Sigmoid colon (tissue), 7 donors: ENCODE data around the gene PCDHGC4. TPM values are rescaled to one million over a fixed set of nuclear protein-coding genes. Genes with fewer than 3 reads are reported as not detected.

Source experiments
- DNase-seq: peaks from one replicate; pipeline ENCODE4 v3.0.0-alpha.2; 2019
- H3K27ac ChIP-seq, 4 donors: fragments of 200-600 bp; sonication (generic); one replicate each; pipeline ENCODE4 v1.5.1; 2016 to 2019; ENCODE audit warnings: mild to moderate bottlenecking in 1 of 4
- H3K27me3 ChIP-seq, 3 donors: fragments of 200-600 bp; sonication (generic); one replicate each; pipeline ENCODE4 v1.5.1; 2019; ENCODE audit warnings: mild to moderate bottlenecking in 1 of 3
- H3K36me3 ChIP-seq, 4 donors: fragments of 200-600 bp; sonication (generic); one replicate each; pipeline ENCODE4 v1.5.1; 2016 to 2019
- H3K4me1 ChIP-seq, 4 donors: fragments of 200-600 bp; sonication (generic); one replicate each; pipeline ENCODE4 v1.5.1; 2017 to 2019
- H3K4me3 ChIP-seq, 4 donors: fragments of 200-600 bp; sonication (generic); one replicate each; pipeline ENCODE4 v1.5.1; 2017 to 2019; ENCODE audit warnings: mild to moderate bottlenecking in 2 of 4, moderate library complexity in 1 of 4
- H3K9me3 ChIP-seq, 4 donors: fragments of 200-600 bp in 3 of 4; sonication (generic) in 3 of 4; one replicate each; pipeline versions ENCODE4 v1.5.1 to v1.6.1; 2013 to 2019
- EP300 ChIP-seq, 4 donors: sonication (generic); formaldehyde crosslinking; IDR thresholded peaks; one replicate each; pipeline ENCODE4 v1.6.1; 2017; ENCODE audit warnings: antibody characterized with exemption in 4 of 4
- POLR2A ChIP-seq, 2 donors: fragments of 450-650 bp; IDR thresholded peaks; one replicate each; pipeline ENCODE4 v1.6.1; 2016; ENCODE audit warnings: antibody characterized with exemption in 2 of 2, mild to moderate bottlenecking in 2 of 2, moderate library complexity in 2 of 2
- POLR2AphosphoS5 ChIP-seq, 4 donors: sonication (generic); formaldehyde crosslinking; IDR thresholded peaks; one replicate each; pipeline ENCODE4 v1.6.1; 2017; ENCODE audit warnings: antibody characterized with exemption in 4 of 4
- WGBS, 2 donors: extraction: QIAGEN DNeasy Blood & Tissue Kit; methylation state at CpG; one replicate each; pipeline ENCODE4 v1.1.7; 2013; 5-methylcytosine and 5-hydroxymethylcytosine counted together
- intact Hi-C: fragments of 100-400 bp; cut with DNase I; formaldehyde crosslinking; loops from one replicate; pipeline ENCODE4 v1.15.1; 2023
- polyA plus RNA-seq, 3 donors: library from polyadenylated mRNA; stranded (reverse); fragments of 200-250 nt; gene quantifications; one replicate each; pipeline ENCODE4 v1.2.3, GENCODE V29; 2013
- total RNA-seq, 4 donors: library from RNA; depleted of rRNA; stranded (reverse); fragments of >200 nt; gene quantifications; one replicate each; pipeline ENCODE4 v1.1.0, GENCODE V29; 2016
- TF ChIP-seq, protein P1 (sequence below), 4 experiments: fragments of 450-650 bp in 3 of 4; fragments of 200-600 bp in 1 of 4; IDR thresholded peaks; one replicate each; pipeline ENCODE4 v1.5.1; 2016 to 2019; ENCODE audit warnings: antibody characterized with exemption in 4 of 4, mild to moderate bottlenecking in 3 of 4, moderate library complexity in 2 of 4
- donor health status: healthy with polysubstance abuse.
- donor health status: Bipolar disorder and iron deficiency.
- donor health status: healthy.

The PCDHGC4 gene
- total and polyA plus RNA-seq, 7 donors, result 0.47 to 8.6 (median 3.0) TPM; not detected in 2

DNA sequence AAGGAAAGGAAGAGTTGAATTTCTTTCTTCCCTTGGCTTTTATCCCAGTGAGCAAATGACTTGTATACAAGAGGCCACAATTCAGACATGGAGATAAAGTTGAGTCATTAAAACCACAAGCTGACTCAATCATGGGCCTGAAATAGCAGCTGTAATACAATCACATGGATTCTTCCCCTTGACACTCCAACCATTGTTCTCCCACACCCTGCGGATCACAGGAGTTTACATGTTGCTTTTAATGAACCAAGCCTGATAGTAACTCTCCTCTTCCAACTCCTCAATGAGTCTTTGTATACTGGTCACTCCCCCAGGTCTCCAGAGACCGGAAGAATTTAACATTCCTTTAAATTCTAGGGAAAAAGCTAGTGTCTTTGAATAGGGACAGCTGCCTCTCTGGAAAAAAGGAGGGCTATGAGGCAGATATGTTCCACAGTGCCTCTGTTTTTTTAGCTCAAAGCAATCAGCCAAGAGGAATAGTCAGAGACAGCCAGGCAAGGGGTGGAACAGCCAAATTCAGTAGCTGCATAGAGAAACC, 36.5 kb downstream of the PCDHGC4 start:
- Histone ChIP-seq H3K9me3 (no peaks in the 10 kb centered on the region), H3K4me3 (no peak overlapping the region), H3K27ac (peak overlapping the region; percentile 52 to 68 (median 61)), H3K4me1 (peaks cover 0 to 49% (median 25%) of the 10 kb centered on the region in 4 donors), H3K36me3 (peaks cover 0 to 7% (median 0%) of the 10 kb centered on the region in 4 donors), H3K27me3 (no peaks in the 10 kb centered on the region)
- intact Hi-C loops, result no loop called here
- 12 to 49% methylated on average over 2 of the region's 2 CpGs for WGBS, 2 donors
- TF ChIP-seq POLR2AphosphoS5 (IDR thresholded peaks at IDR 0.05) (peak; percentile 26 to 75 (median 40)), EP300 (IDR thresholded peaks at IDR 0.05) (no peak), POLR2A (IDR thresholded peaks at IDR 0.05) (no peak)
- TF ChIP-seq, protein P1, sequence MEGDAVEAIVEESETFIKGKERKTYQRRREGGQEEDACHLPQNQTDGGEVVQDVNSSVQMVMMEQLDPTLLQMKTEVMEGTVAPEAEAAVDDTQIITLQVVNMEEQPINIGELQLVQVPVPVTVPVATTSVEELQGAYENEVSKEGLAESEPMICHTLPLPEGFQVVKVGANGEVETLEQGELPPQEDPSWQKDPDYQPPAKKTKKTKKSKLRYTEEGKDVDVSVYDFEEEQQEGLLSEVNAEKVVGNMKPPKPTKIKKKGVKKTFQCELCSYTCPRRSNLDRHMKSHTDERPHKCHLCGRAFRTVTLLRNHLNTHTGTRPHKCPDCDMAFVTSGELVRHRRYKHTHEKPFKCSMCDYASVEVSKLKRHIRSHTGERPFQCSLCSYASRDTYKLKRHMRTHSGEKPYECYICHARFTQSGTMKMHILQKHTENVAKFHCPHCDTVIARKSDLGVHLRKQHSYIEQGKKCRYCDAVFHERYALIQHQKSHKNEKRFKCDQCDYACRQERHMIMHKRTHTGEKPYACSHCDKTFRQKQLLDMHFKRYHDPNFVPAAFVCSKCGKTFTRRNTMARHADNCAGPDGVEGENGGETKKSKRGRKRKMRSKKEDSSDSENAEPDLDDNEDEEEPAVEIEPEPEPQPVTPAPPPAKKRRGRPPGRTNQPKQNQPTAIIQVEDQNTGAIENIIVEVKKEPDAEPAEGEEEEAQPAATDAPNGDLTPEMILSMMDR (IDR thresholded peaks at IDR 0.05), result no peak
- DNase-seq, result no peak

DNA sequence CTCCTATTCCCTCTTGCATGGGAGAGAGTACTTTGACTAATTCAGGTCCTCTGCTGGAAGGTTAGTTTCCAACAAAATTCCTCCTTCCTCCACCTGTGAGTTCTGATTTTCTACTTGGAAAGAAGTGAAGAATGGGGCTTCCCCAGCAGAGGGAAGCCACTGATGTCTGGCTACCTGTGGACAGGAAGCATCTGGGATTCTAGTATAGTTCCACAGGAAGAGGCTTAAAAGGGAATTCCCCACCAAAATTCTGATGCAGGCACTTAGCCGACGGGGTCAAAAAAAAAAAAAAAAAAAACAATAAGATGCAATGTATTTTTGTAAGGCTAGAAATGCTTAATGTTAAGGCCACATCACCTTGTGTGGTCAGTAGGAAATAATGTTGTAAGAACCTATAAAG, 37.5 kb downstream of the PCDHGC4 start:
- H3K27ac ChIP-seq, result peak overlapping the region in 3 of 4 donors; percentile 56 to 68 (median 66)

DNA sequence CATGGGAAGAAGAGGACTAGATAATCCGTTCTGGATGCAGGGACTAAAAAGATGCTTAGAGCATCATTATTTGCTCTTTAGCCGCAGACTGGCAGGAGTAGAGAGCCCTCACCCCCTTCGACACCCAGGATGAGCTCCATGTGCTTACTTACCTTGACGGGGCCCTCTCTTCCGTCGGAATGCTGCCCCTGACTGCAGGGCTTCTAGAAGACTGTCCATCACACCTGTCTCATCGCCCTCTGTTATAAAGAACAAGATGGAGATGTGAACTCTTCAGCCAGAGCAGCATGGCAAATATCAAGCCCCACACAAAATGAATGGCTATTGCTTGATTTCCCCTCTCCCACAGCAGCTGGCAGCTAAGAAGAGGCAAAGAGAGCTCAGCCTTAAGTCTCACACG, 39.2 kb downstream of the PCDHGC4 start:
- Histone ChIP-seq H3K4me1 (peaks cover 0 to 54% (median 31%) of the 10 kb centered on the region in 4 donors), H3K27ac (peak overlapping the region; percentile 63 to 73 (median 68)), H3K9me3 (no peaks in the 10 kb centered on the region), H3K36me3 (peaks cover 0 to 19% (median 0%) of the 10 kb centered on the region in 4 donors), H3K4me3 (no peak overlapping the region), H3K27me3 (no peaks in the 10 kb centered on the region)
- 92 to 95% methylated on average over 8 of the region's 8 CpGs for WGBS, 2 donors
- no peak for DNase-seq
- TF ChIP-seq POLR2AphosphoS5 (IDR thresholded peaks at IDR 0.05) (no peak), EP300 (IDR thresholded peaks at IDR 0.05) (no peak), POLR2A (IDR thresholded peaks at IDR 0.05) (no peak)
- TF ChIP-seq, protein P1 (IDR thresholded peaks at IDR 0.05), result no peak
- intact Hi-C loops, result loop anchor here (1.0 to 2.0 kb wide), 3 partner anchors 15 to 48 kb away; no protein-coding TSS in a partner anchor

More for the DNA sequence above, 37.5 kb downstream of the PCDHGC4 start:
- TF ChIP-seq EP300 (IDR thresholded peaks at IDR 0.05) (no peak), POLR2AphosphoS5 (IDR thresholded peaks at IDR 0.05) (no peak), POLR2A (IDR thresholded peaks at IDR 0.05) (no peak)
- TF ChIP-seq, protein P1 (IDR thresholded peaks at IDR 0.05), result no peak
- intact Hi-C loops, result no loop called here
- no peaks in the 10 kb centered on the region for H3K9me3 ChIP-seq
- peaks cover 0 to 16% (median 0%) of the 10 kb centered on the region in 4 donors for H3K36me3 ChIP-seq
- H3K27me3 ChIP-seq, result no peaks in the 10 kb centered on the region
- peaks cover 0 to 49% (median 25%) of the 10 kb centered on the region in 4 donors for H3K4me1 ChIP-seq
- 40 to 75% methylated on average over 2 of the region's 2 CpGs for WGBS, 2 donors
- DNase-seq, result no peak
- H3K4me3 ChIP-seq, result no peak overlapping the region

DNA sequence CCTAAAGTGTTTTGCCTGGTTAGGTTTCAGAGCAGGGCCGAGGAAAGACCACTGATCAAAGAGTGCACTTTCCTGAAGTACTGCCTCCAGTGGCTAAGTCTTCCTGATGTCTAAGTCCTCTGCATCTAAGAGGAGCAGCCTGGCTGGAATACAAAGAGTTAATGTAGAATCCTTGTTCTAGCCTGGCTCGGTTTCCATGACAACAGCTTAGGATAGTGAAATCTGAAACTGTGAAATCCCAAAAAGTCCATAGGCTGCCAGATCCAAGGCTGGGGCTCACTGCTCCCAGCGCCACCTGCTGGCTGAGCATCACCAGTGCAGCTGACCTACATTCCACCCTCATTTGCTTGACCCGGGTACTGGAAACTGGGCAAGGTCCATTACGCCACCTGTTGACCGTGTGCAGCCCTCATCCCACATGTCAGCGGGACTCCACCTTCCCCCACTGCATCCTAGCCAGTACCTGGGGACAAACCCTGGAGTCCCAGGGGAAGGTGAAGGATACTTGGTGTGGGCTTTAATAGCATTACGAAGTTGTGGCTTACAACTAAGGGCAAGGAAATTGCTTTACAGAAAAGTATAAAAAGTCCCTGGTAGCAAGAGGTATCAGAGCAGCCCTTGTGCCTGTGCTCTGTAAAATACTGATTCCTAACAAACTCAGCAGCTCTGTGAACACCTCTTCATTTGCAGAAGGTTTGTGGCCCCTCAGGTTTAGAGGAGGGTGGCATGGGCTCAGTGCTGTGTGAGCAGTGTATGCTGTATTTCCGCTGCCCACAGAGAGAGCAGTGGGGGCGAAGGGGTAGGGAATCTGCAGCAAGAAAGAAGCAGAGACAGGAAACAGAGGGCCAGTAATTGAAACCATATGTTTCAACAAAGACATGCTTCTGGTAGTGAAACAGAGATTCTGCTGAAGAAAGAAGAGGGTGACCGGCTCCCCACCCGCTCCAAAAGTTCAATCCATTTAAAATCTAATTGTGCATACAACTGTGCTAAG, 40.1 kb downstream of the PCDHGC4 start:
- DNase-seq, result peak; percentile 96
- Histone ChIP-seq H3K9me3 (no peaks in the 10 kb centered on the region), H3K36me3 (peaks cover 0 to 25% (median 0%) of the 10 kb centered on the region in 4 donors), H3K27ac (peak overlapping the region; percentile 63 to 73 (median 68)), H3K4me1 (peaks cover 0 to 62% (median 39%) of the 10 kb centered on the region in 4 donors), H3K4me3 (no peak overlapping the region), H3K27me3 (no peaks in the 10 kb centered on the region)
- intact Hi-C loops, result loop anchor here (1.0 to 5.0 kb wide), 4 partner anchors 16 to 118 kb away; partner anchors contain the start of gene PCDHGB6
- TF ChIP-seq POLR2A (IDR thresholded peaks at IDR 0.05) (no peak), POLR2AphosphoS5 (IDR thresholded peaks at IDR 0.05) (peak; percentile 52 to 78 (median 76)), EP300 (IDR thresholded peaks at IDR 0.05) (peak in 1 of 4 donors; percentile 54)
- TF ChIP-seq, protein P1 (IDR thresholded peaks at IDR 0.05), result peak; percentile 99 to 100 (median 100)
- WGBS, 2 donors, result 29 to 41% methylated on average over 12 of the region's 12 CpGs
